Raji (cell line): ENCODE measurements around the gene IL1R2.

ENCODE experiments used
- POLR2A ChIP-seq: IDR thresholded peaks from 2 replicates; pipeline ENCODE4 v1.6.1; 2011; ENCODE audit warnings: low read depth, low read length, control low read depth; ENCODE audit not compliant: insufficient read depth

Gene IL1R2

GRCh38 chr2:101967826-101968513 lies 23.8 kb upstream of the IL1R2 start:
- no peak for TF ChIP-seq POLR2A

GRCh38 chr2:101969723-101970122 lies 22.0 kb upstream of the IL1R2 start:
- no peak for TF ChIP-seq POLR2A

GRCh38 chr2:101970901-101971300 lies 20.9 kb upstream of the IL1R2 start:
- TF ChIP-seq POLR2A, result no peak

GRCh38 chr2:101971836-101972235 lies 19.9 kb upstream of the IL1R2 start:
- TF ChIP-seq POLR2A, result no peak

GRCh38 chr2:101972621-101973434 lies 18.9 kb upstream of the IL1R2 start:
- no peak for TF ChIP-seq POLR2A

GRCh38 chr2:101974663-101975062 lies 17.1 kb upstream of the IL1R2 start:
- TF ChIP-seq POLR2A, result no peak

- TF ChIP-seq POLR2A, result no peak
These were observed 16.4 kb upstream of the IL1R2 start for GRCh38 chr2:101975171-101975870.

GRCh38 chr2:101976891-101977290 lies 14.9 kb upstream of the IL1R2 start:
- TF ChIP-seq POLR2A, result no peak

GRCh38 chr2:101980368-101980767 lies 11.4 kb upstream of the IL1R2 start:
- TF ChIP-seq POLR2A, result no peak

GRCh38 chr2:101981066-101981465 lies 10.7 kb upstream of the IL1R2 start:
- no peak for TF ChIP-seq POLR2A

GRCh38 chr2:101981504-101981903 lies 10.3 kb upstream of the IL1R2 start:
- no peak for TF ChIP-seq POLR2A

GRCh38 chr2:101982495-101983029 lies 9.2 kb upstream of the IL1R2 start:
- TF ChIP-seq POLR2A, result no peak

GRCh38 chr2:101983486-101983885 lies 8.3 kb upstream of the IL1R2 start:
- TF ChIP-seq POLR2A, result no peak

GRCh38 chr2:101983928-101984327 lies 7.8 kb upstream of the IL1R2 start:
- no peak for TF ChIP-seq POLR2A

- TF ChIP-seq POLR2A, result no peak
These were observed 7.1 kb upstream of the IL1R2 start for GRCh38 chr2:101984656-101985055.
